ENCODE data around the gene PIM1. TPM values are rescaled to one million over a fixed set of nuclear protein-coding genes. Genes with fewer than 3 reads are reported as not detected.

The PIM1 gene
- total RNA-seq, 1 experiment from 2014 or later, result 47.5 TPM

GRCh38 chr6:37207903-37208456 is 38.0 kb downstream of the PIM1 start:
- Histone ChIP-seq H2AK5ac (ENCODE audit: insufficient read length, low read length) (no peak overlapping the region), H3K23me2 (ENCODE audit: insufficient read length, low read depth, low read length, poor library complexity, severe bottlenecking) (no peaks in the 10 kb centered on the region), H4K91ac (ENCODE audit: insufficient read length, low read depth, low read length) (no peak overlapping the region), H4K8ac (replicated peaks; ENCODE audit: insufficient read length, low read depth, low read length) (no peak overlapping the region), H3K4ac (ENCODE audit: low read depth, low read length) (no peak overlapping the region), H4K5ac (ENCODE audit: insufficient read length, low read depth, low read length) (no peak overlapping the region), H2AFZ (ENCODE audit: low read length) (no peak overlapping the region), H3K23ac (ENCODE audit: insufficient read length, low read depth, low read length) (no peak overlapping the region), H3K79me2 (ENCODE audit: insufficient read depth, low read length) (no peaks in the 10 kb centered on the region), H2BK5ac (ENCODE audit: insufficient read length, low read length) (no peak overlapping the region), H3K56ac (ENCODE audit: insufficient read length, low read depth, low read length) (no peak overlapping the region), H3K14ac (ENCODE audit: insufficient read depth, low read length) (no peak overlapping the region), H3K27ac (ENCODE audit: insufficient read length, low read depth, low read length) (no peak overlapping the region), H2BK120ac (ENCODE audit: low read depth, low read length, poor library complexity, severe bottlenecking) (no peak overlapping the region), H3K9ac (ENCODE audit: extremely low read depth, insufficient read length, low read length) (no peak overlapping the region), H3K4me2 (ENCODE audit: insufficient read depth, insufficient read length, low read length) (no peak overlapping the region), H3K27me3 (ENCODE audit: insufficient read depth, low read length) (no peaks in the 10 kb centered on the region), H3K9me3 (ENCODE audit: control insufficient read depth, low read depth, low read length) (no peaks in the 10 kb centered on the region), H3K18ac (ENCODE audit: insufficient read length, low read depth, low read length) (no peak overlapping the region), H2BK12ac (ENCODE audit: insufficient read length, low read depth, low read length) (no peak overlapping the region), H4K20me1 (ENCODE audit: control insufficient read depth, insufficient read depth, insufficient read length) (no peaks in the 10 kb centered on the region), H3K79me1 (ENCODE audit: insufficient read depth, low read depth, low read length, poor library complexity, severe bottlenecking) (no peaks in the 10 kb centered on the region), H3K4me1 (ENCODE audit: insufficient read depth, low read length) (no peaks in the 10 kb centered on the region; the same call in 1 of the 2 replicates), H2BK20ac (ENCODE audit: low read depth, low read length, poor library complexity, severe bottlenecking) (no peak overlapping the region), H3T11ph (ENCODE audit: low read length) (no peak overlapping the region), H2BK15ac (ENCODE audit: low read depth, low read length) (no peak overlapping the region)
- no CpG with 5 or more reads among the region's 7 CpGs for WGBS (ENCODE audit: extremely low coverage, insufficient read length, low lambda C conversion rate)
- H3K4me1 Mint-ChIP-seq, result peaks cover 2 to 5% of the 10 kb centered on the region in 2 experiments
- DNase-seq, result peak; percentile 95
- H3K4me3 Mint-ChIP-seq, result no peak overlapping the region
- peaks cover 0 to 2% of the 10 kb centered on the region in 2 experiments; a peak in 1 of 5 replicates for H3K9me3 Mint-ChIP-seq
- TF ChIP-seq CTCF (conservative IDR thresholded peaks at IDR 0.05), result peak; percentile 91
- H3K36me3 Mint-ChIP-seq (ENCODE audit: insufficient read depth in 1 of 3, low read depth in 3 of 3), result no peaks in the 10 kb centered on the region
- H3K27ac Mint-ChIP-seq, result no peak overlapping the region
- H3K27me3 Mint-ChIP-seq (ENCODE audit: low read depth), result no peaks in the 10 kb centered on the region
